NCI-H2227 treated with DMSO at 0.1 percent for 48 hours (cell line): ENCODE measurements around the gene CRYGB.
"Not testable (repeated sequence)": the region's sequence is repeated elsewhere in the genome, so short reads cannot be mapped to it uniquely, and the experiment has no call there.

Source experiments
- DNase-seq: peaks from one replicate; lab custom pipeline; 2025; lab: John Stamatoyannopoulos, UW

Gene CRYGB

DNA sequence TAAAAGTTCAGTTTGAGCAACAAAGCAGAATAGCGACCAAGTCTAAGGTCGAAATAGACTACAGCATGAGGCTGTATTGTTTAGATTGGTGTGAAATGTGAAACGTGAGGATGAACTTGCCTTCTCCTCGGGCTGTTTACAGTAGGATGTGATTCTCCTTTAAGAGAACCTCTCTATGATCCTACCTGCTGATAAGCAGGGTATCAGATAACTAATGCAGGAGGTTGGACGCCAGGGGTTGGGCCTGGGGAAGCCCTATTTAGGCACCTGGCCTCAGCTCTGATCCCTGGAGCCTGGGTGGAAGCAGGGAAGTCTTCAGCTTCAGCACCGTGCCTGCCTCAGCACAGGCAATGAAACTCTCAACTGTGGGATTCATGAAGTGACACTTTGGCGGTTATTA is 33.0 kb downstream of the CRYGB start:
- DNase-seq, result no peak

DNA sequence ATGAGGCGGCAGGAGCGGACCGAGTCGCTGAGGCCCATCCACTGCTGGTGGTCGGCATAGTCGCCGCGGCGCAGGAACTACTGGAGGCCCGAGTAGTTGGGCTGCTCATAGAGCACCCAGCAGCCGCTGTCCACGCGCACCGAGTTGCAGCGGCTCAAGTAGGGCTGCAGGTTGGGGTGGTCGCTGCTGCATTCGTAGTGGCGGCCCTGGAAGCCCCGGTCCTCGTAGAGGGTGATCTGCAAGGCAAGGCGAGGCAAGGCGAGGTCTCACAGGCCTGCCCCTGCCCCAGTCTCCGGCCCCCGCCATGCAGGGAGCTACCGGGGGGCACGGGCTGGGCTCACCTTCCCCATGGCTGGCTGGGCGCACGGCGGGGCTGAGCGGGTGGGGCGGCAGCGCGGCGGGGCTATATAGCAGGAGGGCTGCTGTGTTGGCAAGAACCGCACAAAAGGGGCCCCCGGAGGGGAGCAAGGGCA is 33.6 kb downstream of the CRYGB start:
- DNase-seq, result not testable (repeated sequence)

DNA sequence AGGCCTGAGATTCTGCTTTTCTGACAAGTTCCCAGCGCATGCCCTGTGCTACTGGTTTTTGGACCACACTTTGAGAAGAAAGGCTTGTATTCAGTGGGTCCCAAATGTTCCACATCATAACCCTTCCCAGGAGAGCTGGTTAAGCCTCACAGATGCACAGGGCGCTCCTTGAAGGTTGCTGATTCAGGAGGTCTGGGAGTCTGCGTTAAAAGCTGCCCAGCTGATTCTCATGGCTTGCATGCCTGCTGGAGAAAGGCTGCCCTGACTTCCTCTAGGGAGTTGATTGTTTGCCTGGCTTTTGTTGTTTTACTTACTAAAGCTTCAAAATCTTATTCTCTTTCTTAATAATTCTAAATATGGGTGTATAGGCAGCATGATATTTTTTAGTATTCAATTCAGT is 42.3 kb downstream of the CRYGB start:
- DNase-seq, result no peak

DNA sequence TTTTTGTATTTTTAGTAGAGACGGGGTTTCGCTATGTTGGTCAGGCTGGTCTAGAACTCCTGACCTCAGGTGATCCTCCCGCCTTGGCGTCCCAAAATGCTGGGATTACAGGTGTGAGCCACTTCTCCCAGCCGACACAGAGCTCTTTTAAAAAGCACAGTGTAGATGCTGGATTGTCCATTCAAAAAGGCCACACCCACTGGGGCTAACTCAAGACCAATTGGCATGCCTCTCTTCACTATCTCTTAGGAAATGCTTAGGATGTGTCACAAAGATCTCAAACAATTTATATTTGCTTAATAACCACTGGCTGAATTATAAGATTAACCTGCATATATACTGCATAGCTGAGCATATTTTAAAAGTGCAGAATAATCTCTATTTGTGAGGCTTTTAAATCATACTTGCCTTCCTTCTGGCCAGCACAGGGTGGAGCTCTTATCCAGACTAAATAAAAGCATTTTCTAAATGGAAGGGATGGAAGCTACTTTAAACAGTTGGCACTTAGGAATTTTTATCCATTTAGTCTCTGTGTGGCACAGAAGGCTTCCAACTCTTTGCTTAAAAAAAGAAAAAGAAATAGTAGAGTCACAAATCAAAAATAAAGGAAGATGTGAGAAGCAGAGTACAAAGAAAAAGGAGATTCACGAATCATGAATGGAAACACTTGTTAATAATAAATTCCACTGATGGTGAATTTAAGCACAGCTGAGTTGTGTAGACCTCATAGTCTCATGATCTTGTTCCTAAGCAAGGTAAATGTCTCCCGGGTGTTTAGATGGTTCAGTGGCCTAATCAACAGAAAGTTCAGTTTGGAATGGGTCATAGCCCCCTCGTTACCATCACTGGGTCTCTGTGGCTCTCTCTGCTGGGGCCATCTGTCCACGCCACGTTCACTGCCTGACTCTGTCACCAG is 44.0 kb downstream of the CRYGB start:
- DNase-seq, result peak; percentile 87

DNA sequence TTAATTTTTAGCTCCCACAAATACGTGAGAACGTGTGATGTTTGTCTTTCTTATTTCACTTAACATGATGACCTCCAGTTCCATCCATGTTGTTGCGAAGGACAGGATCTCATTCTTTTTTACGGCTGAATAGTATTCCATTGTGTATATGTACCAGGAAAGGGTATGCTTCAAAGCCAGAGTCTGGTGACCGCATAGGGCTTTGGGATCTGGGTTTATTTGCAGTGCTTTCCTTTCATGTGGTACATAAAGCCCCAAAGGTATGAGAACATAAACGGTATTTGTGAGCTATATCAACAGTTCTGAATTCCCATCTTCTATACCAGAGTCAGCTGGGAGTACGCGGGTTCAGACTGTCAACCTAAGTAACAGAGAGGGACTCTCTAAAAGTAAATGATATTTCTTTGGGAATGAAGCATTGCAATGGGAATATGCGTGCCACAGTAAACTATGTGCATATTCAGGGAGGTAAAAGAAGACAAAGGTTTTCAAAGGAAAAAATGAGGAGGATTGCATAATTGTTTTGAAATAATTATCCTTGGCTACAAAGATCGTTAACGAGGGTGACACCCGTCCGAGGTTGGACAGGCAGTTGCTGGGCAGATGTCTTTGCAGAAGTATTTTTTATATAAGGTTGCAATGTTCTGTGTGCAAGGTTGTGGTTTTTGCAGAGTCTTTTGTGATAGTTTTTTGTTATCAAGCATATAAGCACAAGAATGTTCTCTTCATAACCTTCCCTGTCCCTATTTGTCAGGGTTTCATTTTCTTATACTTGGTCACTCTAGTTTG is 46.1 kb downstream of the CRYGB start:
- no peak for DNase-seq

DNA sequence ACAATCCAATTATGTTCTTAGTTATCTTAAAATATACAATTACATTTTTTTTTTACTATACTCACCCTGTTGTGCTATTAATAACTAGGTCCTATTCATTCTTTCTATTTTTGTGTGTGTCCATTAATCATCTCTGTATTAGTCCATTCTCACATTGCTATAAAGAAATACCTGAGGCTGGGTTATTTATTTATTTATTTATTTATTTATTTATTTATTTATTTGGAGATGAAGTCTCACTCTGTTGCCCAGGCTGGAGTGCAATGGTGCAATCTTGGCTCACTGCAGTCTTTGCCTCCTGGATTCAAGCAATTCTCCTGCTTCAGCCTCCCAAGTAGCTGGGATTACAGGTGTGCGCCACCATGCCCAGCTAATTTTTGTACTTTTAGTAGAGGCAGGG is 47.3 kb downstream of the CRYGB start:
- DNase-seq, result not testable (repeated sequence)

DNA sequence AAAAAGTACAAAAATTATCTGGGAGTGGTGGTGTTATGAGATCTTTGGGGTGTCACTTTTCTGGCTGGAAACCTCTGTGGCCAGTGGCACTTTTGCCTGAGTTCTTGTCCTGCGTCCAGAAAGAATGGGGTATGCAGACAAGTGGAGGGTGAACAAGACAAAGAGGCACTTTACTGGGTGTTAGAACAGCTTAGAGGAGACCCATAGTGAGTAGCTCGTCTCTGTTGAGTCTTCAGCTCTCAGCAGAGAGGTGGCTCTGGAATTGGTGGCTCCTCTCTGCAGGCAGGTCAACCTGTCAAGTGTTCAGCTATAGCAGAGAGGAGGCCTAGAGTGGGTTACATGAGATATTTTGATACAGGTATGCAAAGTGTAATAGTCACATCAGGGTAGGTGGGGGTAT is 47.7 kb downstream of the CRYGB start:
- no peak for DNase-seq

DNA sequence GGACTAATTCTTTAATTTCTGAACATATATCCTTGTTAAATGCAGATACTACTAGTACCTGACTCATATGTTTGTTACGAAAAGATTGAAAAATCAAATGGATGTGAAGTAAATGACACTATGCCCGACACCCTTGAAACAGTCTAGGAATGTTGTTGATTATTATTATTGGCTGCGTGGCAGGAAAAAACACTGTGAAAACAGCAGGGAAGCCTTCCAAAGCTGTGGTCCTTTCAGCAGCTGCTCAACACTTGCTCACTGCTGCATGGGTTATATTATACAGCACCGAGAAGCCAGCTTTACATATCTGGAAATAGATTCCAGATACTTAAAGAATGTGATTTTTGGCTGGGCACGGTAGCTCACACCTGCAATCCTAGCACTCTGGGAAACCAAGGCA is 48.2 kb downstream of the CRYGB start:
- DNase-seq, result no peak

DNA sequence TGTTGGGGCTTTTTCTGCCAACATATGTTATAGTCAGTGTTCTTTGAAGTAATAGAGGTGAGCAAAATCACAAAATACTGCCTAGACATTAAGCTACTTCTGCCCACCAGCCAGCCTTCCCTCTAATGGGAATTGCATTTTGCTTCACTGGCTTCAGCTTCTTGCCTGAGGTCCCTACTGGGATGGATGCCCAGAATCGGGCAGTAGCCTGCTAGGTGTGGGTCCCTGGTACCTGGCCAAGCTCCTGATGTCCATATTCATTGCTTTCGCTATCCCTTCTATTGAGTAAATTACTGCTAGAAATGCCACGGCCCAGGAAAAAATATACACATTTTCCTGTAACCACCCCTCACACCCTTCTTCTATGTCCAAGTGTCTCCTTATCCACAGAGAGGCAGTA is 48.6 kb downstream of the CRYGB start:
- no peak for DNase-seq

DNA sequence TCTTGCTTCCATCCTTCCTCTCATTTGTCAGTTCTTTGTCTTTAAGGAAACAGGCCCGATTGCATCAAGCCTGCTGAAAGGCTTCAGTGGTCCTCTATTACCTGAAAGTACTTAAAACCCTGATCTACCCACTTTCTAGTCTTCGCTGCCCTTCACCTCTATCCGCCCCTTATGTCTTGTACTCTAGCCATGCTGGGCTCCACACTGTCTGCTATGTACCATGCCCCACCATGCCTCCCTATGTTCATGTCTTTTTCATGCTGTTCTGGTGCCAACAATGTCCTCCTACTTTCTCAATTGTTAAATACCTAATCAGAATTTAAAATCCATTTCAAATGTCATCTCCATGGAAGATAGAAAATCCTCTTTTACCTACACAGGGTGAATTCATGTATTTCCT is 49.9 kb downstream of the CRYGB start:
- no peak for DNase-seq

DNA sequence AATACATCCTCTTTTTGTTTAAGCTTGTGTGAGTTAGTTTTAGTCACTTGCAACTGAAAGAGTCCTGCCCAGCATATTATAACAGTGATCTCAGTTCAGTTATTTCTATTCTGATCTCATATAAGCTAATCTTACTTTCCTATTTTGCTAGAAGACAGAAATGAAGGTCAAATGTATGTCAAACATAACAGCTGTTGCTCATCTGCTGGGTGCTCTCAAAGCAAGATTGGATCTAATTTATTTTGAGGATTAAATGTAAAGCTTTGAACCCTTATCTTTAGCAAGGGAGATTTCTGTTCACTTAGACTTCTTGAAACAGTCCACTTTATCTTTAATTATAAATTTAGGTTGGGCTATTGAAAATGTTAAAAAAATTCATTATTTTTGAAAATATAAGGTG is 52.8 kb downstream of the CRYGB start:
- DNase-seq, result no peak
